Lower leg skin (tissue), 3 donors: Measurements from ENCODE around the gene FKBP6.
"Not testable (repeated sequence)": the region's sequence is repeated elsewhere in the genome, so short reads cannot be mapped to it uniquely, and the experiment has no call there.

Source experiments
- CTCF ChIP-seq, 3 donors: fragments of 450-650 bp; IDR thresholded peaks; one replicate each; pipeline ENCODE4 v1.5.1; 2016; ENCODE audit warnings: antibody characterized with exemption in 3 of 3, mild to moderate bottlenecking in 3 of 3, moderate library complexity in 2 of 3
- POLR2A ChIP-seq, 2 donors: fragments of 450-650 bp; IDR thresholded peaks; one replicate each; pipeline ENCODE4 v1.6.1; 2016 to 2017; ENCODE audit warnings: antibody characterized with exemption in 2 of 2, mild to moderate bottlenecking in 1 of 2, moderate library complexity in 1 of 2

- TF ChIP-seq CTCF, POLR2A (IDR thresholded peaks at IDR 0.05): not testable (repeated sequence)
These were observed 30.3 kb upstream of the FKBP6 start for GRCh38 chr7:73297706-73298105.
